Measurements from ENCODE around the gene SCN1A. TPM values are rescaled to one million over a fixed set of nuclear protein-coding genes. Genes with fewer than 3 reads are reported as not detected.
A peak's percentile ranks its signal among the peaks of the same experiment; 100 is the strongest.

SCN1A gene
- total RNA-seq, 1 experiment from 2014 or later, result 0.62 TPM

- CTCF ChIA-PET, result no interaction called here
- Histone ChIP-seq H3K36me3 (ENCODE audit: insufficient read depth, low read length, poor library complexity, severe bottlenecking) (no peaks in the 10 kb centered on the region), H3K27ac (ENCODE audit: low read depth, low read length, poor library complexity, severe bottlenecking) (no peak overlapping the region), H3K9me3 (ENCODE audit: low read depth, low read length, poor library complexity, severe bottlenecking) (no peaks in the 10 kb centered on the region), H3K4me1 (ENCODE audit: insufficient read depth, low read length, poor library complexity, severe bottlenecking) (peaks cover 7% of the 10 kb centered on the region), H3K27me3 (replicated peaks; ENCODE audit: insufficient read depth, low read depth, low read length, poor library complexity) (no peaks in the 10 kb centered on the region), H3K4me3 (ENCODE audit: low read depth, low read length, poor library complexity, severe bottlenecking) (no peak overlapping the region)
- POLR2A ChIA-PET (ENCODE audit: low non-redundant PET), result interaction anchor here (0.7 kb wide), 1 partner anchor 11 kb away, joined by 4 read pairs; no protein-coding TSS in a partner anchor
- DNase-seq (ENCODE audit: low spot score), result no peak
- BruUV-seq (replicated peaks), result no TSS peak
- intact Hi-C loops (cut with micrococcal nuclease; ENCODE audit: unreplicated experiment), result no loop called here
- TF ChIP-seq EZH2 (IDR thresholded peaks at IDR 0.05; ENCODE audit: borderline replicate concordance, low read depth, low read length, poor library complexity, severe bottlenecking), result no peak
- TF ChIP-seq CTCF (conservative IDR thresholded peaks at IDR 0.05; ENCODE audit: low read depth, low read length), result no peak
These were observed 42.5 kb upstream of the SCN1A start for GRCh38 chr2:166170356-166170755.

GRCh38 chr2:166167449-166167848 is 39.6 kb upstream of the SCN1A start:
- H3K36me3 ChIP-seq (ENCODE audit: insufficient read depth, low read length, poor library complexity, severe bottlenecking), result no peaks in the 10 kb centered on the region
- ChIA-PET CTCF (no interaction called here), POLR2A (ENCODE audit: low non-redundant PET) (no interaction called here)
- no peaks in the 10 kb centered on the region for H3K27me3 ChIP-seq (replicated peaks; ENCODE audit: insufficient read depth, low read depth, low read length, poor library complexity)
- no TSS peak for BruUV-seq (replicated peaks)
- DNase-seq (ENCODE audit: low spot score), result peak; percentile 59
- no peak overlapping the region for H3K4me3 ChIP-seq (ENCODE audit: low read depth, low read length, poor library complexity, severe bottlenecking)
- TF ChIP-seq EZH2 (IDR thresholded peaks at IDR 0.05; ENCODE audit: borderline replicate concordance, low read depth, low read length, poor library complexity, severe bottlenecking) (no peak), CTCF (conservative IDR thresholded peaks at IDR 0.05; ENCODE audit: low read depth, low read length) (no peak)
- no peak overlapping the region for H3K27ac ChIP-seq (ENCODE audit: low read depth, low read length, poor library complexity, severe bottlenecking)
- intact Hi-C loops (cut with micrococcal nuclease; ENCODE audit: unreplicated experiment), result no loop called here
- H3K9me3 ChIP-seq (ENCODE audit: low read depth, low read length, poor library complexity, severe bottlenecking), result no peaks in the 10 kb centered on the region
- H3K4me1 ChIP-seq (ENCODE audit: insufficient read depth, low read length, poor library complexity, severe bottlenecking), result peaks cover 7% of the 10 kb centered on the region

DNA sequence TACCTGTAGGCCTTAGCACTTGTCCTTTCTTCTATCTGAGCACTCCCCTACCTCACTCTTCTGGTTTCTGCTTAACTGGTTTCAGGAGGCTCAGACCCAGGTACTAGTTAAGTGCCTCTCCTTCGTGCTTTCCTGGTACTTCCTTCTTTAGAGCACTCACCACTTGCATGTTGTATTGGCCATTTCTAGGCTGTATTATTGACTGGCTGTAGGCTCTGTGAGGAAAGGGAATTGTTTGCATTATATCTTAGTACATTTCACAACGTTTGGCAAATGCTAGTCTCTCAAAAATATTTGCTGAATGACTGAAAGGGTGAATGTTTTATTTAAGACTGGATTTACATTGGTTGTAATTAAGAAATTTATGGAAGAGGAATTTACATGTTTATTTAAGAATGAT is 36.0 kb upstream of the SCN1A start:
- ChIA-PET CTCF (no interaction called here), POLR2A (ENCODE audit: low non-redundant PET) (no interaction called here)
- DNase-seq (ENCODE audit: low spot score), result no peak
- no peak overlapping the region for H3K27ac ChIP-seq (ENCODE audit: low read depth, low read length, poor library complexity, severe bottlenecking)
- H3K36me3 ChIP-seq (ENCODE audit: insufficient read depth, low read length, poor library complexity, severe bottlenecking), result no peaks in the 10 kb centered on the region
- intact Hi-C loops (cut with micrococcal nuclease; ENCODE audit: unreplicated experiment), result no loop called here
- no peak overlapping the region for H3K4me3 ChIP-seq (ENCODE audit: low read depth, low read length, poor library complexity, severe bottlenecking)
- TF ChIP-seq CTCF (conservative IDR thresholded peaks at IDR 0.05; ENCODE audit: low read depth, low read length) (no peak), EZH2 (IDR thresholded peaks at IDR 0.05; ENCODE audit: borderline replicate concordance, low read depth, low read length, poor library complexity, severe bottlenecking) (no peak)
- H3K9me3 ChIP-seq (ENCODE audit: low read depth, low read length, poor library complexity, severe bottlenecking), result no peaks in the 10 kb centered on the region
- H3K4me1 ChIP-seq (ENCODE audit: insufficient read depth, low read length, poor library complexity, severe bottlenecking), result peaks cover 7% of the 10 kb centered on the region
- no TSS peak for BruUV-seq (replicated peaks)
- no peaks in the 10 kb centered on the region for H3K27me3 ChIP-seq (replicated peaks; ENCODE audit: insufficient read depth, low read depth, low read length, poor library complexity)
